HG03135 (cell line): ENCODE results near the gene RNF212.
"Not testable (repeated sequence)": the region's sequence is repeated elsewhere in the genome, so short reads cannot be mapped to it uniquely, and the experiment has no call there.

Source experiments
- ATAC-seq: cut with Tn5 transposase; IDR thresholded peaks from one replicate; pipeline ENCODE4 v1.9.1; 2021; ENCODE audit warnings: mild to moderate bottlenecking, moderate library complexity; ENCODE audit not compliant: unreplicated experiment

The RNF212 gene

DNA sequence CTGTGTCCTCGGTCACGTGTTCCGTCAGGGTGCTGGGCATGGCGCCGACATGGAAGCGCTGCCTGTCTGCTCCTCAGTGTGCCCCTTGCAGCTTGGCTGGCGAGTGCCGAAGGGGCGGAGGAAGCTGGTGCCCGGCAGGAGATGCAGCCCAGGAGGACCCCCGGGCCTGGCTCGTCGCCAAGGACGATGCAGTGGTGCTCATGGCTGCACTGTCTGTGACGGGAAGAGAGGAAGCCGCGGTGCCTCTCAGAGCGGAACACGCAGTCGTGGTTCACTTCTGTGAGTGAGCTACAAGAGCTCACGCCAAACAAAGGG, 63.8 kb downstream of the RNF212 start:
- ATAC-seq: no peak

DNA sequence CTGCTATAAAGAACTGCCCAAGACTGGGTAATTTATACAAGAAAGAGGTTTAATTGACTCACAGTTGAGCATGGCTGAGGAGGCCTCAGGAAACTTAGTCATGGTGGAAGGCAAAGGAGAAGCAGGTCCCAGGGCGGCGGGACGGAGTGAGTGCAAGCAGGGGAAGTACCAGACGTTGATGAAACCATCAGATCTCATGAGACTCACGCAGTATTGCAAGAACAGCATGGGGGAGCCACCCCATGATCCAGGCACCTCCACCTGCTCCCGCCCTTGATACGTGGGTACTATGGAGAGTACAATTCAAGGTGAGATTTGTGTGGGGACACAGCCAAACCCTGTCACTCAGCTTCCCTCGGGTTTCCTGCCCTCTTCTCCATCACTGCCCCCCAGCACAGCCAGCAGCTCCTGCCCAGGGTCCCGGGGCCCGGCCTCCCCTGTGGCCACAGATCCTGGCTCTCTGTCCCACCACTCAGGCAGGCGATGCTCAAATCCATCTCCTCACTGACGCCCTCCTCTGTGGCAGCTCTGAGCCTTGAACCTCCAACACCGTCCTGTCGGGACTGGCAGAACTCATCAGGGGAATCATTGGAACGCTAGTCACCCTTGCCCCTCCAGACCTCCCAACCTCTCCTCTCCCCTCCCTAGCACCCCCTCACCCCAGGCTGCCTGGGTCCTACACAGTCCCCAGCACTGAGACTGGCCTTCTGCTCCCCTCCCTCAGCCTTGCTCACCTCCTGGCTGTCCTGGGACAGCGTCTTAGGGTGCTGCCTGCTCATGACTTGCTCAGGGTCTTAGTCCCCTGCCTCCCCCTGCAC, 64.4 kb downstream of the RNF212 start:
- no peak for ATAC-seq

DNA sequence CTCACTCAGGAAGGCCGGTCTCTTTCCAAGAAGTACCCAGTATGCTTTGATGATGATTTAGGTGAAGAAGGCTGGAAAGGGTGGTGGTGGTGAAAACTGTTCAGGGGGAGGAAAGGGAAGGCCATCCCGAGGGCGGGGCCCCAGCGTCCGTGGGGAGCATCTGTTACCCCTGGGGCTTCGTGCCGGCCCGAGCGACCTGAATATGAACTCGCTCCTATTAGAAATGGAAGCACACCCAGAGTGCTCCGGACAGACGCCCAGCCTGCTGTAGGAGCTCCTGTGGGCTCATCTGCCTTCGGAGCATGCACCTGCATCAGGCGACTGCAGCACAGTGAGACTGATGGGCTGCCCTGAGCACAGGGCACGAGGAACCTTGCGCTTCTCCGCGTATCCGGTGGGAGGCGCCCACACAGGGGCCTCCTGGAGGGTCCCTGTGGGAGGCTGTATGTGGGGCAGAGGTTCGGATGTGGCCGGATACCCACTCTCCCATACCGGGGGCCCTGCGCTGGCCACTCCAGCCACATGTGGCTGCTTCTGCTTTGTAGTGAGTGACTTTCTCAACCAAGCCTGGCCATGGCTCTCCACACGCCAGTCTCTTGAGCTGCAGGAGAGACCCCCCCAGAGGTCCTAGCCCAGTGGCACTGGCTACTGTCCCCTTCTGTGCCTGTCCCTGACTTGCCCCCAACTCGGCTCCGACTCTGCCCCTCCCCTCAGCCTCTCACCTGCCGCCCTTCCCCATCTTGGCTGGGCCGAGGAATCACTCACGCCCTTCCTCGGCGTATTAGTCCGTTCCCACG, 65.2 kb downstream of the RNF212 start:
- no peak for ATAC-seq

DNA sequence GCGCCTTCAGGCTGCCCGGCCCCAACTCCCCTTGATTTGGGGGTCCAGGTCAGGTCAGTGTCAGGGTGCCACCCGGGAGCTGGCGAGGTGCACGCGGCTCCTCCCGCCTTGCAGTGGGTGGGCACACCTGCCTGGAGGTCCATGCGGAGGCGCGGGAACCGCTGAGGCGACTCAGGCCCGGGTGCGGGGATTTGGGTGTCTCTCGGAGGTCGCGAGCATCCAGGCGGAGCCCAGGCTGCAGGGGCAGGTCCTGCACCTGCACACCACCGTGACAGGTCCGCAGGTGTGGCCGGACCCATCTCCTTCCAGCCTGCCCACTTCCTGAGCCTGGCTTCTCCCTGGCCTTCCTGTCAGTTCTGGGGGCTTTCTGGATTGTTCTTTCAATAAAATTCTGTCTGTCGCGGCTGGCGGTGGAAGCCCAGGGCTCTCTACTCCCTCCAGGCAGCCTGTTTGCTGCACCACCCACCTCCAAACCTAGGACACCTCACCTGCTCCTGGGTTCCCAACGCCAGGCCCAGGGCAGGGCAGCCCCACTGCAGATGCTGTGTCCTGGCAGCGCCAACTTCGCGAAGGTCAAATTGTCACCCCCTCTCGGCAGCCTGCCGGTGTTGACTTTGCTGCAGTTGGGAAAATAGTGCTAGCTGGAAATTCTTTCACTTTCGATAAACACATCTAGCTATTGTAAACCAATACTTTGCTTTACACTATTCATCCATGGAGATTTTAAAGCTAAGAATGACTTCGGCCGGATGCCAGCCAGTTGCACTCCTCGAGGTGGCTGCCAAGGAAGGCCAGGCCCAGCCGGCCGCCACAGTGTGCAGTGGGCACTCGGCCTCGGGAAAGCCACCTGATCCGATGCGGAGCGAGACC, 66.0 kb downstream of the RNF212 start:
- no peak for ATAC-seq

DNA sequence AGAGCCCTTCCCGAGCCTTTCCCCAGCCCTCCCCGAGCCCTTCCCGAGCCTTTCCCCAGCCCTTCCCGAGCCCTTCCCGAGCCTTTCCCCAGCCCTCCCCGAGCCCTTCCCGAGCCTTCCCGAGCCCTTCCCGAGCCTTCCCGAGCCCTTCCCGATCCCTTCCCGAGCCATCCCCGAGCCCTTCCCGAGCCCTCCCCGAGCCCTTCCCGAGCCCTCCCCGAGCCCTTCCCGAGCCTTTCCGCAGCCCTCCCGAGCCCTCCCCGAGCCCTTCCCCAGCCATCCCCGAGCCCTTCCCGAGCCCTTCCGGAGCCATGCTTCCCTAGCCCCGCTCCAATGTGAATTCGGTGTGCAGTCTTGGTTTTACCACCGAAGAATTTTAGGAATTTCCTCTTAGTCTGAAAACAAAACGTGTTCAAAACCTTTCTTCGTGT, 66.8 kb downstream of the RNF212 start:
- not testable (repeated sequence) for ATAC-seq

DNA sequence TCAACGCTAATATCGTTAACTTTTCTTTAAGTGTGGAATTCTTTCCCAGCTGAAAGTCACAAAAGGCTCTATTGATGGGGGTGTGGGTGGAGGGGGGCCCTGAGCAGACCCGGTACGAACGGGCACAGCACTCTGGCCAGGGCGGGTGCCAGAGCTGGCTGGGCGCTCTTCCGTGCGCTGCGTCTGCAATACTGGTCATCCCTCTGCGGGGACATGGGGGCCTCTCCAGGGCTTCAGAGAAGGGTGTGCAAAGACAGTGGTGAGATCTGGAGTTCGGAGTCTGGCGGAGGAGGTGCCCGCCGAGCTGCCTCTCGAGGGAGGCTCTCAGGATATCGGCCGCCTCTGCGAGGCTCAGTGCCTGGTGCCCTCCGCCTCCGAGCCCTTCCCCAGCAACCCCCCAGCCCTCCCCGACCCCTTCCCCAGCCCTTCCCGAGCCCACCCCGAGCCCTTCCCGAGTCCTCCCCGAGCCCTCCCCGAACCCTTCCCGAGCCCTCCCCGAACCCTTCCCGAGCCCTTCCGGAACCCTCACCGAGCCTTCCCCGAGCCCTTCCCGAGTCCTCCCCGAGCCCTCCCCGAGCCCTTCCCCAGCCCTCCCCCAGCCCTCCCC, 67.7 kb downstream of the RNF212 start:
- no peak for ATAC-seq

DNA sequence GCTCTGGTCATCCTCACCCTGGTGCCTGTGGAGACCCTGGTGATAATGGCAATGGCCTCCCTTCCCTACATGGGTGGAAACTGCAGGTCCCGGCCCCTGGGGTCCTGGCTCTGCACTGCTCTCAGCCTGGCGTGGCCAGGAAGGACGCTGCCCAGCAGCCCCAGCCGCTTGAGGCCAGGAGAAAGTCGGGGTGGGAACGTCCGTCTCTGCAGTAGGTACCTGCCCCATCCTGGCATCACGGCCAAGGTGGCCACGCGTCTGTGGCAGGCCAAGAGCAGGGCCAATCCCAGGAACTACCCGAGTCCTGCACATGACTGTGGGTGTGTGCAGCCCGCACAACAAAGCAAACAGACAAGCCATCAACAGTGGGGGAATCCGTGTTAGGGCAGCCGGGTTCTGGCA, 68.2 kb downstream of the RNF212 start:
- no peak for ATAC-seq

DNA sequence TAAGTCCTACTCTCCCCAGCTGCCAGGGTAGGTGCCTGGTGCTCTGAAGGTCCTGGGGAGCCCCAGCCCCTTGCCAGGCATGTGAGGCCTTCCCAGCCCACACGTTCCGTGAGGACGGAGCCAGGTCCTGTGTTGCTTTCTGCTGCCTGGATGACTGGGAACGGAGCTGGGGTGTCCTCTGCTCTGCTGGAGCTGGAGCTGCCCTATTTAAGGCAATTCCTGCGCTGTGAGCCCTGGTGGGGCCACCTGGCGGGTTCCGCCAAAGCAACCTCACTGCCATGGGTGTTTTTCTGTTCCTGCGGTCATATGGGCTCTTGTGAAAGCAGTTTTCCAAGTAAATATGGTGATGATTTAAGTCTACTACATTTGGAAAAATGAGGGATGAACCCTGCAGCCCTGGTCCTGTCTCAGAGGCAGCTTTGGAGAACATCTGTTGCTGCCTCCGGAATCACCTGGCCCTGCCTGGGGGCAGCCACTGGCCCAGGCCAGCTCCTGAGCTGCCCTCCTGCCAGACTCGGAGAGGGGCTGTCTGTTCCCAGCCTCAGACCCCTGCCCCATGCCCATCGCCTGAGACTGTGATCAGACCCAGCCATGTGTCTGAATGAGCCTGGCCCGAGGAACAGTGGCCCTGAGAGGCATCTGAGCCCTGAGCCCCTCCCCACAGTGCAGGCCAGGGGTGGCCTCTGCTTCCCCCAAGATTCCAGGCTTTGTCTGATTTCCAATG, 68.7 kb downstream of the RNF212 start:
- ATAC-seq: no peak

DNA sequence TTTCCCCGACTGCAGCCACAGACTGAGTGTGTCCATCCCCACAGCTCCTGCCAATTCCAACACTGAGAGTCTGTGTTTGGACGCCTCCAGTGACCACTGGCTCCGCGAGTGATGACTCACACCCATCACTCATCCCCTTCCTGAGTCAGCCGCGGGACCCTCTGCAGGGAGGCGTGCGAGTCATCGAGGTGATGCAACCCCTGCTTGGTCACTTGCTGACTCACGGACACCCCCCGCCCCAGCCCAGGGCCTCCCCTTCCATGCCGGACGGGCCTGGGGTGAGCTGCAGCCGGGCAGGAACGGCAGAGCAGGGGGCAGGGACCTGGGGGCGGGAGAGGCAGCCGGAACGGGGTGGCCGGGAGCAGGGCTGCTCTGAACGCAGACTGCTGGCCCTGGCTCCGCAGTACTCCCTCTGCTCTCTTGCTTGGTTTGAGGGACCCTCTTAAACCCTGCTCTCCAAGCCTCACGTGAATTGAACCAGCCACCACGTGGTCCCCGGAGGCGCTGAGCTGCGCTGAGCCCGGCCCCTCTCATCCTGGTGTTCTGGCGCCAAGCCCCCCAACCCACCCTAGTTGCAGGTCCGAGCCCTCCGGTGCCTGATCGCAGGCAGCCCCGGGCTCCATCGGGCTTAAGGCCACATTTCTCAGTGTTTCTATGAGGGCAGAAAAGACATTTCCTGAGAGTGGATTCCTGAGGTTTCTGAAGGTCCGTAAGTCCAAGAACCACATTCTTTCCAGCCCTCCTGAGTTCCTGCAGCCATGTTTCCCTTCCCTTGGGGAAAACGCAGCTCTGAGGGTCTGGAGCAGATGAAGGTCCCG, 69.5 kb downstream of the RNF212 start:
- ATAC-seq: no peak

DNA sequence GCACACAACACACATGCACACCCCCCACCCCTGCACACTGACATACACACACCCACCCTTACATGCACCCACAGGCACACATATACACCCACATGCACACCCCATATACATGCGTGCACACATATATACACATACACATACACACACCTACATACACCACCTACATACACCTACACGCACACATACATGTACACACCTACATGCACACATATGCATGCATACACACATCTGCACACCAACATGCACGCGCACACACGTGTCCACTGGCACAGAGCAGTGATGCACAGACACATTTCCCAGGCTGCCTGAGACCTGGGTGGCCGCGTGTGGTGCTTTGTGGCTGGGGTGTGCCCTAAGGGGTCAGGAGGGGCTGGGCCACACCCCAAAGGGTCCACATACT, 70.2 kb downstream of the RNF212 start:
- ATAC-seq: no peak

DNA sequence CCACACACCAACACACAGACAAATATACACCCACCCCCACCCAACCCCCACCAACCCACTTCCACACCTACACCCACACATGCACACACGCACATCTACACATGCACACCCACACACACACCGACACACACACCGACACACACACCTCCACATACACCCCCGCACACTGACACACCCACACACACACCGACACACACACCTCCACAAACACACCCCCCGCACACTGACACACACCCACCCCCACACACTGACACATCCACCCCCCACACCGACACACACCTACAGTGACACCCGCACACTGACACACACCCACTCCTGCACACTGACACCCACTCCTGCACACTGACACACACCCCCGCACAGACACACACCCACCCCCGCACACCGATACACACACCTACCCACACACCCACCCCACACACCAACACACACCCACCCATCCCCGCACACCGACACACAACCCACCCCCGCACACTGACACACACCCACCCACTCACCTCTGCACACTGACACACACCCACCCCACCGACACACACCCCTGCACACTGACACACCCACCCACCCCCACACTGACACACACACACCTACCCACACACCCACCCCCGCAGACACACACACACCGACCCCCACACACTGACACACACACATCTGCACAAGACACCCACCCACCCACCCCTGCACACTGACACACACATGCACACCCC, 70.9 kb downstream of the RNF212 start:
- no peak for ATAC-seq

DNA sequence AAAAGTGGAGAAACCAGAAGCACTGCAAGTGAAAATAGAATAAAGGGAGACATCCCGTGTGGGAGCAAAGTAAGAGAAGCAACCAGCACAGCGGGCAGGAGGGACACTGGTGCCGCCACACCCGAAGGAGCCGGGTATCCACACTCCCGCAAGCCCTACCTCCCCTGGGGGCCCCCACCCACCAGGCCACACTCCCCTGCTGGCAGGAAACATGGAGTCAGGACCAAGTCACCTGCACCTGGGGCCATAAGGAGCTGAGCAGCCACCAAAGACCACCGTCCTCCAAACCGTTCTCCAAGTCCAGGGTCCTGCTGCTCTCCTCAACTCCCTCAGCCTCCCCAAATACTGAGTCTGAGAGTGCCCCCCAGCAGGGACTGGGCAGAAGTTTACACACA, 71.4 kb downstream of the RNF212 start:
- no peak for ATAC-seq

DNA sequence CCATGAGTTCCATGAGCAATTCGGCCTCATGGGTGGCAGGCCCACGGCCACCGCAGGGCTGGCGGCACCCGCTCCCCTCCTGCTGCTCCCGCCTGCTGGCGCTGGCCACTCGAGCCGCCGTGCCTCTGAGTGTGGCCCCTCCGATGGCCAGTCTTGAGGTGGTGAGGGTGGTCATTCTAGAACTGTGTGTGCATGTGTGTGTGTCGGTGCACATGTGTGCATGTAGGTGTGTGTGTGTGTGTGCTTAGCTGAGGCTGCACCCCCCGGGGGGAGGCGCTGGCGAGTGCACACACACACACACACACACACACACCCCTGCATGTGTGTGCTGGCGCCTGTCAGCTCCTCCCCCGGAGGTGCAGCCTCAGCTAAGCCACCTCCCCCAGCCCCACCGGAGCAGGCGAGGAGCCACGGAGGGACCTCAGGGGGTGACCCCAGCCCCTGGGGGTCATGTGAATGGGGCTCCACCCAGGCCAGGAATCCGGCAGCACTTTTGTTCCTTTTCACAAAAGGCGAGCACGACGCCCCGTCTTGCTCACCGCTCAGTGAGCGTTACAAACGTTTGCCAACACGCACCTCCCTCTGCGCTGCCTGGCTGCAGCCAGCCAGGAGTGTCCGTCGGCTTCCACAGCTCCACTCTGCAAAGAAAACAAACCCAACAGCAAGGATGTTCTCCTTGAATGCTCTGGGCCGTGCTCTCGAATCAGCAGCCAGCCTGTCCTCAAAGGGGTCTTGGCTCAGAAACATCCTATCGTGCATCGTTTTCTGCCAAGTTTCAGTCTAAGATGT, 72.0 kb downstream of the RNF212 start:
- no peak for ATAC-seq

DNA sequence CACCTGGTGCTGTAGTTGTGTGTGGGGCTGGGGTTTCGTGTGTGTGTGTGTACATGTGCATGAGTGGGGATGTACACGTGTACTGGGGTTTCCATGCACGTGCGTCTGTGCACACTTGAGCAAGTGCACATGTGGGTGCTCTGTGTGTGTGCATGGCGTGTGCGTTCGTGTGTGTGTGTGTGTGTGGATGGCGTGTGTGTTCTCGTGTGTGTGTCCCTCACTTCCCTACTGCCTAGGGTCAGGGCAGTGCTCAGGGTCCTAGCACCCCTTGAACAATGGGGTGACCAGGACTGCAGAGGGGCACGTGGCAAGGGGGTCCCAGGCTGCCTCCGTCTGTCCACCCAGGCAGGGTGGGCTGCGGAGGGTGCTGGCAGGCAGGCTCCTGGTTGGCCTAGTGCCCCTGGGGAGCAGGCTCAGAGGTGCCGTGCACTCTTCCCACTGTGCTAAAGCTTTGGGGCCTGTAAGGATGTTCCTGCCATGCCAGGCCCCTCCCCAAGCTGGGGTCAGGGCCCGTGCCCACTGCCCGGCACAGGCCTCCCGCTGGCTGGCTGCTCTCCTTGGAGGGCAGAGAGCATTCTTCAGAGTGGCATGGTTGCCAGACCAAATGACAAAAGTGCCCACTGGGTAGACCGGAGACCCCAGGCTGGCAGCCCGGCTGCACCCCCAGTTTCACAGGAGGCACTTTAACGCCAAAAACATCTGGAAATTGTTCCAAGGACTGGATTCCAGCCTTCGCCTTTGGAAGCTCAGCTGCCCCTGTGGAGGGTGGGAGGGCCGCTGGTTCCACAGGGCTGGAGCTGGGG, 72.8 kb downstream of the RNF212 start:
- no peak for ATAC-seq

DNA sequence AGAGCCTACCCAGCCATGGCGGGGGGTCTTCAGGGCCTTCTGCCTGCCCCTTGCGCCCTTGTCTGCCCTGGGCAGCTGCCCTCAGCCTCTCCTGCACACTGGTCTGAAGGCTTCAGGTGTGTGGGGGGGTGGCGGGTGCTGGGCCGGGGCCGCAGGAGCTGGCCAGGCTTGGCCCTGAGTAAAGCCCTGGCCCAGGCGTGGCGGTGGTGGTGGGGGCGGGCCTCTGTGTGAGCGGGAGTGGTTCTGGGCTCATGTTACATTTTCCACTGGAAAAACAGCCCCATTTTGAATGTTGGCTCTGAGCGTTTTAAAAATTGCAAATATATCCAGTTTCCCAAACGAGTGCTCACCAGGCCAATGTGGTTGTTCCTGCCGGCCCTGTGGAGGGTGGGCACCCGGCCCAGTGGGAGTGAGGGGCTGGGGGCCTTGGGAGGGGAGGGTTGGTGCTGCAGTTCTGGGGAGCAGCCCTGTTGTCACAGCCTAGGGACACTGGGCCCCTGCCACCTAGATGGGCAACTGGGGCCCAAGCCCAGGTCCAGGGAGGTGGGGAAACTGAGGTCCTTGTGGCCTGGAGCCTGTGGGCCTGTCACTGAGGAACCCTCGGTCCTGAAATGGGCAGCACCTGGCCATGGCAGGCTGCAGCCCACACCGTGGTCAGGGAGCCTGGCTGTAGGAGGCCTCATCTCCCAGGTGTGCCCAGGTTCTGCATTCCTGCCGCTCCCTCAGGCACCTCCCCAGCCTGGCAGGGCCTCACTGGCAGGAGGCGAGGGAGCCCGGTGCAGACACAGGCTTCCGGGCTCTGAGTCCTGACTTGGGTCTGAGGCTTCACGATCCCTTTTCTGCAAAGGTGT, 73.6 kb downstream of the RNF212 start:
- ATAC-seq: no peak

DNA sequence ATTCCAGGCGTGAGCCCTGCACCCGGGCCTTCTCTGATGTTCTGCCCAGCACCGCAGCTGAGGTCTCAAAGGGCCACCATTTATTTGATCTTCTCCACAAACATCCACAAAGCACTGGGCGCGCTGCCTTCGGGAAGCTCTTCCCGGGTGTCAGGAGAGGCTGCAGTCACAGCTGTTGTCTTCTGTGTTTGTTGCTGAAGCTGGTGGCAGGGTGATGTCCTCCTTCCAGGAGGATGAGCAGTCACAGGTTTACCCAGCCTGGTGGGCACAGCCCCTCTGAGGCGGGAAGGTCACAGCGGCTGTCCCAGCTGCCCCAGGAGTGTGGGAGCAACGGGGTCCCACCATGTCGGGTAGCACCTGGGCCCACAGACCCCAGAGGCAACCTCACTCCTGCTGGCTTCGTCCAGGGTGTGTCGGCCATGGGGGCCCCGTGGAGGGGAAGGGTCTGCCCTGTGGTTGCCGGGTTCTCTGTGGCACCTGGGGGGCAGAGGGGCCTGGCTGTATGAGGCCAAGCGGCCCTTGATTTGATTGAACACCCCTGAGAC, 74.3 kb downstream of the RNF212 start:
- ATAC-seq: no peak
